A549 (cell line): Measurements from ENCODE around the gene EVI5L.

Experiments
- CEBPB ChIP-seq, 2 experiments: fragments of >200 bp in 1 of 2; sonication (Bioruptor Twin) in 1 of 2; formaldehyde crosslinking in 1 of 2; IDR thresholded peaks; 2 replicates each; pipeline ENCODE4 v1.6.1; 2012 to 2016
- CTCF ChIP-seq: fragments of >200 bp; sonication (Bioruptor Twin); formaldehyde crosslinking; IDR thresholded peaks from 3 replicates; pipeline ENCODE4 v1.5.1; 2016
- ESRRA ChIP-seq: fragments of 150-350 bp; IDR thresholded peaks from 2 replicates; pipeline ENCODE4 v1.6.1; 2014; ENCODE audit warnings: mild to moderate bottlenecking, low read length, borderline replicate concordance
- MAZ ChIP-seq: fragments of 150-350 bp; IDR thresholded peaks from 2 replicates; pipeline ENCODE4 v1.6.1; 2014; ENCODE audit warnings: antibody characterized with exemption, low read depth, low read length, borderline replicate concordance
- REST ChIP-seq: fragments of 200-600 bp; sonication (generic); IDR thresholded peaks from 2 replicates; pipeline ENCODE4 v1.6.1; 2016; ENCODE audit warnings: antibody characterized with exemption, mild to moderate bottlenecking, moderate library complexity
- RFX5 ChIP-seq: fragments of 450-650 bp; IDR thresholded peaks from 2 replicates; pipeline ENCODE4 v1.7.1; 2014; ENCODE audit warnings: antibody characterized with exemption, mild to moderate bottlenecking, moderate library complexity

GRCh38 chr19:7904074-7905020 lies 74.3 kb downstream of the EVI5L start:
- TF ChIP-seq CTCF (no peak), REST (no peak), ESRRA (no peak), MAZ (no peak), CEBPB (IDR thresholded peaks at IDR 0.05) (no peak), RFX5 (no peak)
